B cell (primary cell): ENCODE measurements around the gene MT1A. TPM values are rescaled to one million over a fixed set of nuclear protein-coding genes. Genes with fewer than 3 reads are reported as not detected.
A peak's percentile ranks its signal among the peaks of the same experiment; 100 is the strongest.

Experiments used
- ATAC-seq: fragments of 200-7000 bp; cut with Tn5 transposase; one replicate; pipeline ENCODE4 v1.10.0; 2021; ENCODE audit warnings: low read depth, mild to moderate bottlenecking, moderate number of reproducible peaks, moderate library complexity
- CTCF ChIA-PET: fragments of 350-600 bp; sonication (Branson Sonifier 250); formaldehyde crosslinking; loops from one replicate; lab custom pipeline; 2021; ENCODE audit warnings: antibody characterized with exemption, inconsistent platforms; lab: Charles Lee
- POLR2A ChIA-PET: fragments of 350-600 bp; sonication (Branson Sonifier 250); formaldehyde crosslinking; loops from one replicate; lab custom pipeline; 2021; ENCODE audit warnings: antibody characterized with exemption; lab: Charles Lee
- DNase-seq: peaks from one replicate; pipeline ENCODE4 v3.0.0; 2013
- H2AFZ ChIP-seq: 2 replicates; pipeline ENCODE4 v1.6.1; 2012; ENCODE audit warnings: mild to moderate bottlenecking, low read depth, low read length; ENCODE audit not compliant: insufficient read depth, poor library complexity, severe bottlenecking
- H3K27ac ChIP-seq, 2 donors: 1 replicate in 1 of 2; 2 replicates in 1 of 2; pipeline ENCODE4 v1.5.1; 2012 to 2013; ENCODE audit warnings: low read length in 2 of 2, mild to moderate bottlenecking in 2 of 2, moderate library complexity in 1 of 2
- H3K27me3 ChIP-seq, 4 experiments: fragments of 200-600 bp in 1 of 4; sonication (generic) in 1 of 4; replicated peaks in 1 of 4; 1 replicate in 2 of 4; 2 replicates in 2 of 4; pipeline versions ENCODE4 v1.6.1 to v1.7.0; 2013 to 2016; ENCODE audit warnings: low read length in 3 of 4, mild to moderate bottlenecking in 2 of 4, mixed read lengths in 1 of 4, moderate library complexity in 1 of 4; ENCODE audit not compliant: insufficient read depth in 4 of 4, control insufficient read depth in 3 of 4; ENCODE audit errors: control extremely low read depth in 1 of 4
- H3K36me3 ChIP-seq, 2 experiments: replicated peaks in 1 of 2; 1 replicate in 1 of 2; 2 replicates in 1 of 2; pipeline versions ENCODE4 v1.6.1 to v1.7.1; 2013; ENCODE audit warnings: low read length in 1 of 2; ENCODE audit not compliant: insufficient read depth in 2 of 2, control insufficient read depth in 1 of 2; ENCODE audit errors: control extremely low read depth in 1 of 2, extremely low read depth in 1 of 2
- H3K4me1 ChIP-seq, 2 donors: fragments of 200-600 bp in 1 of 2; sonication (generic) in 1 of 2; 1 replicate in 1 of 2; 2 replicates in 1 of 2; pipeline versions ENCODE4 v1.5.1 to v1.6.1; 2013 to 2017; ENCODE audit warnings: low read length in 2 of 2; ENCODE audit not compliant: control insufficient read depth in 2 of 2, insufficient read depth in 2 of 2
- H3K4me2 ChIP-seq: replicated peaks from 2 replicates; pipeline ENCODE3; 2012; ENCODE audit warnings: mild to moderate bottlenecking, low read depth, low read length; ENCODE audit not compliant: poor library complexity, severe bottlenecking
- H3K4me3 ChIP-seq, 5 experiments: fragments of 200-600 bp in 1 of 5; sonication (generic) in 1 of 5; 1 replicate in 3 of 5; 2 replicates in 2 of 5; pipeline versions ENCODE4 v1.5.1 to v1.7.0; 2011 to 2016; ENCODE audit warnings: low read length in 4 of 5, mild to moderate bottlenecking in 4 of 5, low read depth in 2 of 5, control low read depth in 1 of 5, moderate library complexity in 1 of 5; ENCODE audit not compliant: insufficient read depth in 1 of 5; ENCODE audit errors: control extremely low read depth in 1 of 5, extremely low read depth in 1 of 5
- H3K79me2 ChIP-seq: fragments of 200-600 bp; sonication (generic); one replicate; pipeline ENCODE4 v1.6.0; 2016; ENCODE audit warnings: low read length; ENCODE audit not compliant: control insufficient read depth, insufficient read depth
- H3K9ac ChIP-seq: fragments of 200-600 bp; sonication (generic); 2 replicates; pipeline ENCODE4 v1.6.1; 2017; ENCODE audit warnings: mild to moderate bottlenecking, low read length, moderate library complexity
- H3K9me3 ChIP-seq, 3 donors: one replicate each; pipeline versions ENCODE4 v1.6.1 to v1.7.1; 2013; ENCODE audit warnings: low read length in 2 of 3; ENCODE audit not compliant: control insufficient read depth in 2 of 3, insufficient read depth in 1 of 3; ENCODE audit errors: control extremely low read depth in 1 of 3
- H4K20me1 ChIP-seq: 2 replicates; pipeline ENCODE4 v1.6.0; 2012; ENCODE audit warnings: mild to moderate bottlenecking, low read length; ENCODE audit not compliant: insufficient read depth, control insufficient read depth, poor library complexity, severe bottlenecking
- H3K27ac Mint-ChIP-seq: one replicate; pipeline ENCODE4 v1.8.0; 2021; ENCODE audit warnings: mixed read lengths
- H3K27me3 Mint-ChIP-seq: one replicate; pipeline ENCODE4 v1.8.0; 2021; ENCODE audit warnings: mixed read lengths
- H3K4me1 Mint-ChIP-seq: one replicate; pipeline ENCODE4 v1.8.0; 2021; ENCODE audit warnings: mixed read lengths
- H3K4me3 Mint-ChIP-seq: one replicate; pipeline ENCODE4 v1.8.0; 2021; ENCODE audit warnings: mixed read lengths
- H3K9me3 Mint-ChIP-seq: one replicate; pipeline ENCODE4 v1.8.0; 2022; ENCODE audit warnings: mixed read lengths; ENCODE audit not compliant: insufficient read depth
- EZH2 ChIP-seq: IDR thresholded peaks from 2 replicates; pipeline ENCODE4 v1.6.1; 2012; ENCODE audit warnings: borderline replicate concordance, low read depth, mild to moderate bottlenecking, moderate library complexity, low read length; ENCODE audit not compliant: insufficient read depth, poor library complexity, severe bottlenecking
- WGBS: methylation state at CpG from one replicate; pipeline ENCODE4 v1.1.5; 2013; ENCODE audit warnings: missing lambda C conversion rate; ENCODE audit not compliant: insufficient coverage; 5-methylcytosine and 5-hydroxymethylcytosine counted together
- intact Hi-C: fragments of 100-400 bp; cut with micrococcal nuclease; formaldehyde crosslinking; loops from one replicate; pipeline ENCODE4 v1.10.0; 2022
- polyA plus RNA-seq: library from polyadenylated mRNA; depleted of rRNA; stranded (reverse); fragments of >200 nt; gene quantifications from 2 replicates; pipeline ENCODE4 v1.2.3, GENCODE V29; 2012
- total RNA-seq, 2 donors: library from RNA; stranded (reverse); fragments of 120-200 nt in 1 of 2; gene quantifications; 1 replicate in 1 of 2; 2 replicates in 1 of 2; pipeline versions ENCODE4 v1.2.3 to v1.2.4, GENCODE V29; 2013 to 2022
- TF ChIP-seq, protein P1 (sequence below): fragments of 200-600 bp; IDR thresholded peaks from one replicate; pipeline ENCODE4 v1.8.0; 2022; ENCODE audit warnings: antibody characterized with exemption, mild to moderate bottlenecking

MT1A gene
- total and polyA plus RNA-seq, 2 donors (not counting 1 experiment from before 2014, with no cell fraction given) = not detected

DNA sequence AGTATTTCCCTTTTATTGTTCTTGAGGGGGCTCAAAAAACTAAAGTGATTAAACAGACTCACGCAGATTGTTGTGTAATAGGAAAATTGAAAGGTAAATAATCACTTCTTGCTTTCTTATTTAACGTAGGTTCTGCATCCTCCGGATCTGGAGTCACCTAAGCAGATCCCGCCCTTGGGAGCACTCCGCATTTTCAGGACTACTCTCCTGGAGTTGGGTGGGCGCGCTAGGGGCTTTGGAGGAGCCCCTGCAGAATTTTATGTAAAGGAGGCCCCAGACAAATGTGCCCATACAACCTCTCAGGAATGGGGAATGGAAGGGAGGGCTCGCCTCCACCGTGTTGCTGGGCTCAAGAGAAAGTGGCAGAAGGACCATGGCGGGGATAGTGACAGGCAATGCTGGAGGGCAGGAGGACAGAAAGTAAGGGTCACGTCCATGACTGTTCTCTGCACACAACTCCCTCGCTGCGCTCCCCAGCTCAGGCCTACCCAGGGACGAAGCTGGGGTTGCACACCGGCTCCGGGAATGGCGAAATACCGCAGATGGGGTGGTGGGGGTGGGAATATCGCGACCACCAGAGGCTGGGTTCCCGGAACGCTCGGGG lies 21.8 kb upstream of the MT1A start:
- WGBS = 52% methylated on average over 22 of the region's 23 CpGs
- H3K4me1 ChIP-seq = peaks cover 10% of the 10 kb centered on the region in 2 donors
- intact Hi-C loops = no loop called here
- no peaks in the 10 kb centered on the region for H3K9me3 ChIP-seq
- Mint-ChIP-seq H3K4me3 (peak overlapping the region; percentile 9), H3K27me3 (peaks cover 36% of the 10 kb centered on the region), H3K9me3 (no peaks in the 10 kb centered on the region), H3K27ac (no peak overlapping the region), H3K4me1 (peaks cover 10% of the 10 kb centered on the region)
- no peak for TF ChIP-seq EZH2
- TF ChIP-seq, protein P1, sequence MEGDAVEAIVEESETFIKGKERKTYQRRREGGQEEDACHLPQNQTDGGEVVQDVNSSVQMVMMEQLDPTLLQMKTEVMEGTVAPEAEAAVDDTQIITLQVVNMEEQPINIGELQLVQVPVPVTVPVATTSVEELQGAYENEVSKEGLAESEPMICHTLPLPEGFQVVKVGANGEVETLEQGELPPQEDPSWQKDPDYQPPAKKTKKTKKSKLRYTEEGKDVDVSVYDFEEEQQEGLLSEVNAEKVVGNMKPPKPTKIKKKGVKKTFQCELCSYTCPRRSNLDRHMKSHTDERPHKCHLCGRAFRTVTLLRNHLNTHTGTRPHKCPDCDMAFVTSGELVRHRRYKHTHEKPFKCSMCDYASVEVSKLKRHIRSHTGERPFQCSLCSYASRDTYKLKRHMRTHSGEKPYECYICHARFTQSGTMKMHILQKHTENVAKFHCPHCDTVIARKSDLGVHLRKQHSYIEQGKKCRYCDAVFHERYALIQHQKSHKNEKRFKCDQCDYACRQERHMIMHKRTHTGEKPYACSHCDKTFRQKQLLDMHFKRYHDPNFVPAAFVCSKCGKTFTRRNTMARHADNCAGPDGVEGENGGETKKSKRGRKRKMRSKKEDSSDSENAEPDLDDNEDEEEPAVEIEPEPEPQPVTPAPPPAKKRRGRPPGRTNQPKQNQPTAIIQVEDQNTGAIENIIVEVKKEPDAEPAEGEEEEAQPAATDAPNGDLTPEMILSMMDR = no peak
- H3K9ac ChIP-seq = peak overlapping the region; percentile 23
- POLR2A ChIA-PET = interaction anchor here (0.7 kb wide), 1 partner anchor 425 kb away, joined by 7 read pairs; no protein-coding TSS in a partner anchor
- no peaks in the 10 kb centered on the region for H3K36me3 ChIP-seq
- CTCF ChIA-PET = interaction anchor here (1.4 kb wide), 1 partner anchor 16 kb away, joined by 6 read pairs; no protein-coding TSS in a partner anchor
- H3K4me2 ChIP-seq = peak overlapping the region; percentile 70
- H3K79me2 ChIP-seq = no peaks in the 10 kb centered on the region
- H3K27me3 ChIP-seq = peaks cover 0 to 33% (median 17%) of the 10 kb centered on the region in 4 experiments
- no peak overlapping the region for H3K27ac ChIP-seq
- ATAC-seq (no peak), DNase-seq (no peak)
- H2AFZ ChIP-seq = no peak overlapping the region
- H4K20me1 ChIP-seq = no peaks in the 10 kb centered on the region
- H3K4me3 ChIP-seq = peak overlapping the region in 1 of 5 experiments; percentile 30
